GM18951 (cell line): ENCODE data around the gene CALB2.

ENCODE experiments used
- POLR2A ChIP-seq: IDR thresholded peaks from 4 replicates; pipeline ENCODE4 v1.6.1; 2011; ENCODE audit warnings: mild to moderate bottlenecking; ENCODE audit not compliant: insufficient read length, insufficient read depth; ENCODE audit errors: extremely low read depth
- in situ Hi-C: fragments of 300-500 bp; cut with MboI; formaldehyde crosslinking; loops from one replicate; pipeline ENCODE4 v1.12.0; 2022; ENCODE audit warnings: low sequenced_read_pairs, mixed read lengths, inconsistent platforms; ENCODE audit not compliant: unreplicated experiment

CALB2 gene

DNA sequence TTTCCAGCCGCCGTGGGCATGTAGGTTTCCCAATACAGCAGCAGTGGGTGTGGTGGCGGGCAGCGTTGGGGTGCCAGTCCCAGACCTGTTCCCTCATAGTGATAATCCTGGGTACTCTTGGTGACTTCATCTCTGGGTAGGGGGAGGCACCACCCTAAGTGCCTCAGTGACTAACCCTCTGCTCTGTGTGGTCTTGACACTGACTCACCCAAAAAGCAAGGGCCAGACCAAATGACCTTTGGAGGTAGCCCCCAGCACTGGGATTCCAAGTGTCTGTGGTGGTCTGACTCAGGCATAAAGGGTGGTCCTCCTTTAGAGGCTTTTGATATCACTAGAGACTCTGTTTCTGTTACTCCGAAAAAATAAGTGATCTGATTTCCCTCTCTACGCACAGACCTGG is 908 bp downstream of the CALB2 start:
- in situ Hi-C loops, result no loop called here
- no peak for TF ChIP-seq POLR2A

DNA sequence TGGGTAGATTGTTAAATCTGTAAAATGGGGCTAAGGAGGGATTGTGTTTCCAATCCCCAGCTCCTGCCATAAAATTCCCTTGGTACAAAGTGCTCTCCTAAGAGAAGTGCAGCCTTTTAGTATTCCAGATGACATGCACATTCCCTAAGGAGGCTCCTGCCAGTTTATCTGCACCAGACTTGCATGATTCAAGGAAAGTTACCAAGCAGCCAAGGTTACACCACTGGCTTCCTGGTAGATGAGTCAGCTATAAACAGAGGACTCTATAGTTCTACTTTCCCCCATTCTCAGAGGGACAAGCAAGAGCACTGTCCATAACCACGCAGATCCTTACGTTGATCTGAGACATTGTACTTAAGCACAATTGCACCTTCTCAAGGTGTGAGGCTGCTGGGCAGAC is 1.9 kb downstream of the CALB2 start:
- in situ Hi-C loops, result no loop called here
- no peak for TF ChIP-seq POLR2A

DNA sequence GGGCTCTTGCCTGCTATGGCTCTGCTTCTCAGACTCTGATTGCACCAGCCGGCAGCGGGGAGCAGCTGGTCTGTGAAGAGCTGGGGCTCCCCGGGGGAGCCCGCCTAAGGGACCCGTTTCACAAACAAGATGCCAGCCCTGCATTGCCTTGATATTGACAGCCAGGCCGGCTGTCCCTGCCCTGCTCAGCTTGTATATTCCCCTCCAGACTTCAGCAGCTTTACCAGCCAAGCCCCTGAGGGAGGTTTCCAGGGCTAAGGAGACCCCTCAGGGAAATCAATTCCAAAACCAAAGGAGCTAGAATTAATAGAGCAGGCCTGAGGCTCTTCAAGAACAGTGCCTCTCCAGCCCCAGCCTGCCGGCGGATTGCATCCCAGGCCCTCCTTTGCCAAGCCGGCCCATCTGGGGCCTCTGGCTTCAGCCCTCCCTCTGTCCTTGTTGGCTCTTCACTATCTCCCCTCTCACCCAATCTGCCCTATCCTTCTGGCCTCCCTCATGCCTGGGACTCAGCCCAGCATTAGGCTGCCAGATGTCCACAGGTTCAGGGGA is 5.7 kb downstream of the CALB2 start:
- no peak for TF ChIP-seq POLR2A
- in situ Hi-C loops, result no loop called here

DNA sequence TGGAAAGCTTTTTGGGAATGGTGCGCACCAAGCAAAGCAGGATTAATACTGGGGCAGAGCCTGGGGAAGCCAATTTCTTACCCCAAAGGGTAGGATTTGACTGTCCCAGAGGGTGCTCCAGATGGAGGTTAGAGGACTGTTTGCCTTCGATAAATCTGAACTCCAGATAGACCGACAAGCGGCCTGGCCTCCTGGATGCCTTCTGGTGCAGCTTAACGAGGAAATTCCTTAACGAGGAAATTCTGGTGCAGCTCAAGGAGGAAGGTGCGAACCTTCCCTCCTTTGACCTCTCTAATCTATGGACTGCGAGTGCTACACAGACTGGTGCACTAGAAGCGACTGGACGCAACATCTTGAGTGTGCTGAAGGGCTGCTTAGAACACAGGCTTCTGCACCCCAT is 6.5 kb downstream of the CALB2 start:
- TF ChIP-seq POLR2A, result no peak
- in situ Hi-C loops, result no loop called here

DNA sequence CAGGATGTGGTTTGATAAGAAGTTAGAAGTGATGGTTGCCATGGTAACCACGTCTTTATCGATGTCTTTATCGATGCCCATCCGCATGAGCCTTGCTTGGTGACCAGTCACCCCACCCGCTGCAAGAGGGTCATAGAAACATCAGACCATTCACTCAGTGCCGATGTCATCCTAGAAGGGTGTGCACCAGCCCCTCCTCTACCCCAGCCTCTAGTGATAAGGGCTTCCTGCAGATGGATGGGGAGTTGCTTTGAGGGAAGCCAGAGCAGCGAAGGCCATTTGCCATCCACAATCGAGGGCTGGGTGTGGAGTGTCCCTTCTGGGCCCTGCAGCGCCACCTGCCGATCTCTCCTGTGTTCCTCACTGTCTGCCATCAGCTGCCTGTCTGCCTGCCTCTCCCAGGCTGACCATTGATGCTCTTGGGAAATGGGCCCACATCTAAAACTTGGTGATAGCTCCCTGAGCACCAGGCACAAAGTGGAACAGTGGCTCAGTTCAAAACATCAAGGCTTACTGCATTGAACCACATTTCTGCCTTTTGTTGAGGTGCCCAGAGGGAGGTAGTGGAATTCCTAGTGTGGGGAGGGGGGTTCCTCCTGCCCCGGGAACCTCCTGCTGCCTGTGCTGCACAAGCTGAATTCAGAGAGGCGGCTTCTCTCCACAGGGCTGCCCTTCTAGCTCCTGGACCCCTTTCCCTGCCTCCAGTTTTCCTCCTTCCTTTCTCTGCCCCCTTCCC is 8.9 kb downstream of the CALB2 start:
- in situ Hi-C loops, result no loop called here
- no peak for TF ChIP-seq POLR2A

DNA sequence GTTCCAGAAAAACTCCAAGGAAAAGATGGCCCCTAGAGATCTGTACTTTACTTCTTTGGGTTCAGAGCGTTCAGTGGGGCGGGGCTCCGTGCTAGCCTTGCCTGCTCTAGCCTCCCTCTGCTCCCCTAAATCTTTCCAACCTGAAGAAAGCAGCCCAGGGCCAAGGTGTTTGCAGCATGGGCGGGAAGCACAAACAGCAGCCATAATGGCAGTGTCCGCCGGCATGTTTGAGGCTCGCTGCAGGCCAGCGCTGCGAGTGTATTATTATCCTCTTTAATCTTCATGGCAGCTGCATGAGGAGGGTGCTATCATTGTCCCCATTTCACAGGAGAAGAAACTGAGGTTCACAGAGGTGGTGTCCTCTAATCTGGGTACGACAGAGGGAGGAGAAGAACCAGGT is 10.4 kb downstream of the CALB2 start:
- no peak for TF ChIP-seq POLR2A
- in situ Hi-C loops, result no loop called here

DNA sequence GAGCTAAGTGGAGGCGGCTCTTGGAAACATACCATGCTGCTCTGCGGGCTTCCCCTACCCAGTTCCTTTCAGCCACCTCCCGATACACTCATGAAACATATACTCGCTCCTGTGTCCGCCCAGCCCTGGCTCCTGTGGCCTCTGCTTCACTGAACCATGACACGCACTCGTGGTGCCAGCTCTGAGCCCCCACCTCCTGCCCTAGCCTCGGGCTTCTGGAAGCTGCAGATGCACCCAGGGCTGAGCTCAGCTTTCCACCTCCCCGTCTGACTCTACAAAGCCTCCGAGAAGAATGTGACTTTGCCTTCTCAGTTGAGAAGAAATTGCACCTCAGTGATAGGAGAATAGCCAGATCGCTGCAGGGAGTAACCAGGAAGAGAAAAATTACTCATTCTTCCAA is 11.0 kb downstream of the CALB2 start:
- TF ChIP-seq POLR2A, result no peak
- in situ Hi-C loops, result no loop called here

DNA sequence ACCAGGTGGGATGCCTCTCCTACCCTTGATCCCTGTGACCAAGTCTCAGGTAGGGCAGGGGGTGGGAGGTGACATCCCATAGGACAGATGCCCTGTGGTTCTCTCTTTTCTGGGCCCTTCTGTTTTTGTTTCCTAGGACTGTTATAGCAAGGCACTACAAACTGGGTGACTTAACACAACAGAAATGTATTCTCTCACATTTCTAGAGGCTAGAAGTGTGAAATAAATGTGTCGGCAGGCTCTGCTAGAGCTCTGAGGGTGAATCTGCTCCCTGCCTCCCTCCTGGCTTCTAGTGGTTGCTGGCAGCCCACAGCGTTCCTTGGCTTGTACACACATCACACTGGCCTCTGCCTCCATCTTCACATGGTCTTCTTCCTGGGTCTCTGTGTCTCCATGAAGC is 12.7 kb downstream of the CALB2 start:
- in situ Hi-C loops, result no loop called here
- no peak for TF ChIP-seq POLR2A

DNA sequence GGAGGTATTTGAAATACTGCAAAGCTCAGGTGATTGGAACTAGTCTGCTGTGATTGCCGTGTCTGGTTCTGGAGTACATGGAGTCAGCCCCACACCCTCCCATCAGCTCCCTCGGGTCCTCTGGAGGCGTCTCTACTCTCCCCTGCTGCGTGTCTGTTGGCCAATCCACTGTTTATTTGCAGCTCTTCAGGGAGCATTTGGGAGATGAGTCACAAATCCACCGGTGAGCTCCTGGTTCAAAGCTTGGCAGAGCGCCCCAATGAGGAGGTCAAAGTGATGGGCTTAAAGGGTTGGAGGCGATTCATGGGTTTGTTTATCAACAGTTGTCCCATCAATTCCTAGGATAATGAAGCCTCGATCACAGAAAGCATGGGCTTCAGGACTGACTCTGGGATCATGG is 14.6 kb downstream of the CALB2 start:
- in situ Hi-C loops, result no loop called here
- TF ChIP-seq POLR2A, result no peak

DNA sequence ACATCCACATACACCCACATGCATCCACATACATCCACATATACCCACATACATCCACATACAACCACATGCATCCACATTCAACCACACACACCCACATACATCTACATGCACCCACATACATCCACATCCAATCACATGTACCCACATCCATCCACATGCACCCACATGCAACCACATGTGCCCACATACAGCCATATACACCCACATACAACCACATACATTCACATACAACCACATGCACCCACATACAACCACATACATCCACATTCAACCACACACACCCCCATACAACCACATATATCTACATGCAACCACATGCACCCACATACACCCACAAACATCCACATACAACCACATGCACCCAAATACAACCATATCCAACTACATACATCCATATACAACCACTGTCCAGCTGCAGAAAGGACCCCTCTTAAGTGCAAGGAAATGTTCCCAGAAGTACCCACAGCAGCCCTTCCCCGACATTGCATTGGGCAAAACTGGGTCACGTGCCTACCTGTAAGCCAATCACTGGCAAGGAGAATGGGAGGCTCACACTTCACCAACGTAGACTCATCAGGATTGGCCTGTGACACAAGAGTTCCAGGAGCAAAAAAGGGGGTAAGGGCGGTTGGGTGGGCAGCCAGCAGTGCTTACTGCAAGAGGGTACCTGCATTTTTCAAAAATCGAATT is 18.1 kb downstream of the CALB2 start:
- in situ Hi-C loops, result no loop called here
- no peak for TF ChIP-seq POLR2A

DNA sequence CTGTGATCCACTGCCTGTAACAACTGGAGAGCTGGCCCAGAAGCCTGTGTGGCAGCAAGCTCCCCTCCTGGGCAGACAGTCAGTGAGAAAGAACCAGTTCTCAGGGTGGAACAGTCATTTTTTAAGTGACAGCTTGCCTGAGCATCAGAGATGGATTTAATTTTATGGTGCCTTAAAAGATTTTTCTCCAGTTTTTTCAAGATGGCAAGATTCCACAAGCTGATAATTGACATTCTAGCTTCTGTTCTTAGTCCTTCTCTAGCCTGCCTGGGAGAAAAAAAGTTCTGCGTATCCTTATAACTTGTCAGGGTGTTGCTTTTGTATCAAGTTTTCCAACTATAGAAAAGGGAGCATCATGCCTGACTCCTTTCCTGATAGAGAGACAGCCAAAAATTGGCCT is 21.2 kb downstream of the CALB2 start:
- TF ChIP-seq POLR2A, result no peak
- in situ Hi-C loops, result no loop called here

DNA sequence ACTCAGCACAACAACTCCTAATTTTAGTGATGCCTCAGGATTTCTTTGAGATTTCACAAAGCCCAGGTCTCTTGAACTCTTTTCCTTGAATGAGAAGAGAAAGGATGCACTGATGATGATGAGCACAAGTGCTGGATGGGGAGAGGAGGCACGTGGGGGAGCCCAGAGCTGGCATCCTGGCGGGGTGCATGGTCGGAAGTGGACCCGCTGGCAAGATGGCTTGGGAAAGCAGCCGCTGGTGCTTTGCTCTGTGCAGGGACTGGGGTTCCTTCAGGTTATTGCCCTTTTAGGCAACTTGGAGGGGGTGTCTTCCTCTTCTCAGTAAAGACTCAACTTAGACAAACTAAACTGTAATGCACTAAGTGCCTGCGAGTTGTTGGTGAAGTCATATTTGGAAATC is 22.3 kb downstream of the CALB2 start:
- no peak for TF ChIP-seq POLR2A
- in situ Hi-C loops, result no loop called here

DNA sequence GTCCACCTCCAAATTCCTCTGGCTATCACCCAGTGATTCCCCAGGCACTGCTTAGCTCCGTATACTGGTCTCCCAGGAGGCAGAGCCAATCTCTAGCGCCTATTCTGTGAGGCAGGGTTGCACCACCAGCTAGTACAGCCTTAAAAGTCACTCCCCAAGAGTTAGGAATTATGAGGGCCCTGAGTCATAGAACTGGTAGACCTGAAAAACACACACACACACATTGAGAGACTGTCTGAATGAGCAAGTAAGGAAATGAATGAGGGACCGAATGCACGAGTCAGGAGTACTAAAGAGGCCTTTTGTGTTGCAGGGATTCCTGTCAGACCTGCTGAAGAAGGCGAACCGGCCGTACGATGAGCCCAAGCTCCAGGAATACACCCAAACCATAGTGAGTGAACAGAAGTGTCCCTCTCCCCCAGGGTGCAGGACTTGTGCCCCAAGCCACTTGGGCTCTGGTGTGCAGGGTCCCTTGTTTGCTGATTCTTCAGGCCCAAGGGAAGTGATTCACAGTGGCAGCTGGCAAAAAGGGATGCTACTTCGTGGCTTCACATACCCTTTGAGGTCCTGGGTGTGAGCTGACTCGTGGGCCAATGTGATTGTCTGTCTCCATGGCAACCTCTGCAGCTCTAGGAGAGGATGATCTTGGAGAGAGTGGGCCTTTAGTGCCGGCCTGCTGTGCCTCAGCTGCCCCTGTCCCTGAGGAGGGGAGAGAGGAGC is 24.7 kb downstream of the CALB2 start:
- in situ Hi-C loops, result no loop called here

DNA sequence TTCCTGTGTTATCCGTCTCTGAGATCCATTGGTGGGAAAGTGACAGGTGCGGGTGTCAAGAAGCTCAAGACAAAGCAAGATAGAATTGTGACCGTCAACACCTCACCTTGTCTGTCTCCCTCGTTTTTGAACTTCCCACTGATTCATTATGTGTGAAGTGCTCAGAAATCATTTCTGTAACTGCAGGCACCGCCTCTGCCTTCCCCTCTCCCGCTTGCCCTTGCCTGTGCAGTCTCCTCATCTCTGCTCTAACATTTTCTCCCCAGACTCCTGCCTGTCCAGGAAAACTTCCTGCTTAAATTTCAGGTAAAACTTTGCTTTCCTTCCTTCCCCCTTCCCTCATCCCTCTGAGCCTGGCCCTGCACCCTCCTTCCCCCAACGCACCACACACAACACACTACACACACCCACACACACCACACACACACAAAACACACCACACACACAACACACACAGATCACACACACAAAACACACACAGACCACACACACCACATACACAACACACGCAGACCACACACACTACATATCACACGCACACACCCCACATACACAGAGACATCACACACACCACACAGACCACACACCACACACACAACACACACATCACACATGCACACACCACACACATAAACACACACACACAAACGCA is 25.7 kb downstream of the CALB2 start:
- TF ChIP-seq POLR2A, result no peak
- in situ Hi-C loops, result no loop called here

More for the DNA sequence above, 24.7 kb downstream of the CALB2 start:
- no peak for TF ChIP-seq POLR2A
